Measurements from ENCODE around the gene ARHGAP18. TPM values are rescaled to one million over a fixed set of nuclear protein-coding genes. Genes with fewer than 3 reads are reported as not detected.

ARHGAP18 gene
- total and polyA plus RNA-seq, 2 of the 13 experiments (the other 11 are each of a cell fraction or from before 2014, with no cell fraction given), result 58.2 to 115 TPM

GRCh38 chr6:129695373-129696027 lies 14.5 kb downstream of the ARHGAP18 start (continued):
- TF ChIP-seq E2F1 (CRISPR knock-in tag; IDR thresholded peaks at IDR 0.05) (no peak), ZNF776 (CRISPR knock-in tag; IDR thresholded peaks at IDR 0.05) (no peak), MTA3 (CRISPR knock-in tag; IDR thresholded peaks at IDR 0.05) (no peak), TRIM22 (IDR thresholded peaks at IDR 0.05) (no peak), KLF12 (CRISPR knock-in tag; IDR thresholded peaks at IDR 0.05; ENCODE audit: borderline replicate concordance) (0 out of 2 replicates have a peak, but pooled peaks have one; percentile 27), SETDB1 (CRISPR knock-in tag; IDR thresholded peaks at IDR 0.05; ENCODE audit: borderline replicate concordance) (no peak), ZNF12 (CRISPR knock-in tag; IDR thresholded peaks at IDR 0.05) (no peak), PAX8 (CRISPR knock-in tag; IDR thresholded peaks at IDR 0.05; ENCODE audit: borderline replicate concordance) (no peak), CCDC6 (CRISPR knock-in tag; IDR thresholded peaks at IDR 0.05) (no peak), ATF7-NPFF (CRISPR knock-in tag; IDR thresholded peaks at IDR 0.05; ENCODE audit: low read depth) (no peak), ZNF660 (CRISPR knock-in tag; IDR thresholded peaks at IDR 0.05; ENCODE audit: borderline replicate concordance, low read depth) (no peak), TCF7 (IDR thresholded peaks at IDR 0.05; ENCODE audit: low read depth) (peak; percentile 97), PAF1 (CRISPR knock-in tag; IDR thresholded peaks at IDR 0.05) (no peak), HOXA3 (CRISPR knock-in tag; IDR thresholded peaks at IDR 0.05) (peak; percentile 45; the same call in 1 of the 2 replicates), DNMT3B (CRISPR knock-in tag; conservative IDR thresholded peaks at IDR 0.05) (0 out of 2 replicates have a peak, but pooled peaks have one; percentile 40), IRX3 (CRISPR knock-in tag; IDR thresholded peaks at IDR 0.05; ENCODE audit: borderline replicate concordance, low read depth) (no peak)
- TF ChIP-seq, protein P1, sequence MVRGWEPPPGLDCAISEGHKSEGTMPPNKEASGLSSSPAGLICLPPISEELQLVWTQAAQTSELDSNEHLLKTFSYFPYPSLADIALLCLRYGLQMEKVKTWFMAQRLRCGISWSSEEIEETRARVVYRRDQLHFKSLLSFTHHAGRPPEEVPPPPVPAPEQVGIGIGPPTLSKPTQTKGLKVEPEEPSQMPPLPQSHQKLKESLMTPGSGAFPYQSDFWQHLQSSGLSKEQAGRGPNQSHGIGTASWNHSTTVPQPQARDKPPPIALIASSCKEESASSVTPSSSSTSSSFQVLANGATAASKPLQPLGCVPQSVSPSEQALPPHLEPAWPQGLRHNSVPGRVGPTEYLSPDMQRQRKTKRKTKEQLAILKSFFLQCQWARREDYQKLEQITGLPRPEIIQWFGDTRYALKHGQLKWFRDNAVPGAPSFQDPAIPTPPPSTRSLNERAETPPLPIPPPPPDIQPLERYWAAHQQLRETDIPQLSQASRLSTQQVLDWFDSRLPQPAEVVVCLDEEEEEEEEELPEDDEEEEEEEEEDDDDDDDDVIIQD (CRISPR knock-in tag; IDR thresholded peaks at IDR 0.05; ENCODE audit: low read depth), result peak; percentile 41; the same call in 1 of the 2 replicates
- TF ChIP-seq, protein P2, sequence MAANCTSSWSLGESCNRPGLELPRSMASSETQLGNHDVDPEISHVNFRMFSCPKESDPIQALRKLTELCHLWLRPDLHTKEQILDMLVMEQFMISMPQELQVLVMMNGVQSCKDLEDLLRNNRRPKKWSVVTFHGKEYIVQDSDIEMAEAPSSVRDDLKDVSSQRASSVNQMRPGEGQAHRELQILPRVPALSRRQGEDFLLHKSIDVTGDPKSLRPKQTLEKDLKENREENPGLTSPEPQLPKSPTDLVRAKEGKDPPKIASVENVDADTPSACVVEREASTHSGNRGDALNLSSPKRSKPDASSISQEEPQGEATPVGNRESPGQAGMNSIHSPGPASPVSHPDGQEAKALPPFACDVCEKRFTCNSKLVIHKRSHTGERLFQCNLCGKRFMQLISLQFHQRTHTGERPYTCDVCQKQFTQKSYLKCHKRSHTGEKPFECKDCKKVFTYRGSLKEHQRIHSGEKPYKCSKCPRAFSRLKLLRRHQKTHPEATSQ (CRISPR knock-in tag; IDR thresholded peaks at IDR 0.05; ENCODE audit: borderline replicate concordance), result peak; percentile 50; the same call in 1 of the 2 replicates
- TF ChIP-seq, protein P3, sequence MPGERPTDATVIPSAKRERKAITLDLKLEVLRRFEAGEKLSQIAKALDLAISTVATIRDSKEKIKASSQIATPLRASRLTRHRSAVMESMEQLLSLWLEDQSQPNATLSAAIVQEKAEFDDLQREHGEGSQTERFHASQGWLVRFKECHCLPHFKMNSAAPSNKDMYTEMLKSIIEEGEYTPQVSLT (CRISPR knock-in tag; IDR thresholded peaks at IDR 0.05; ENCODE audit: borderline replicate concordance, low read depth), result no peak
- TF ChIP-seq, protein P4, sequence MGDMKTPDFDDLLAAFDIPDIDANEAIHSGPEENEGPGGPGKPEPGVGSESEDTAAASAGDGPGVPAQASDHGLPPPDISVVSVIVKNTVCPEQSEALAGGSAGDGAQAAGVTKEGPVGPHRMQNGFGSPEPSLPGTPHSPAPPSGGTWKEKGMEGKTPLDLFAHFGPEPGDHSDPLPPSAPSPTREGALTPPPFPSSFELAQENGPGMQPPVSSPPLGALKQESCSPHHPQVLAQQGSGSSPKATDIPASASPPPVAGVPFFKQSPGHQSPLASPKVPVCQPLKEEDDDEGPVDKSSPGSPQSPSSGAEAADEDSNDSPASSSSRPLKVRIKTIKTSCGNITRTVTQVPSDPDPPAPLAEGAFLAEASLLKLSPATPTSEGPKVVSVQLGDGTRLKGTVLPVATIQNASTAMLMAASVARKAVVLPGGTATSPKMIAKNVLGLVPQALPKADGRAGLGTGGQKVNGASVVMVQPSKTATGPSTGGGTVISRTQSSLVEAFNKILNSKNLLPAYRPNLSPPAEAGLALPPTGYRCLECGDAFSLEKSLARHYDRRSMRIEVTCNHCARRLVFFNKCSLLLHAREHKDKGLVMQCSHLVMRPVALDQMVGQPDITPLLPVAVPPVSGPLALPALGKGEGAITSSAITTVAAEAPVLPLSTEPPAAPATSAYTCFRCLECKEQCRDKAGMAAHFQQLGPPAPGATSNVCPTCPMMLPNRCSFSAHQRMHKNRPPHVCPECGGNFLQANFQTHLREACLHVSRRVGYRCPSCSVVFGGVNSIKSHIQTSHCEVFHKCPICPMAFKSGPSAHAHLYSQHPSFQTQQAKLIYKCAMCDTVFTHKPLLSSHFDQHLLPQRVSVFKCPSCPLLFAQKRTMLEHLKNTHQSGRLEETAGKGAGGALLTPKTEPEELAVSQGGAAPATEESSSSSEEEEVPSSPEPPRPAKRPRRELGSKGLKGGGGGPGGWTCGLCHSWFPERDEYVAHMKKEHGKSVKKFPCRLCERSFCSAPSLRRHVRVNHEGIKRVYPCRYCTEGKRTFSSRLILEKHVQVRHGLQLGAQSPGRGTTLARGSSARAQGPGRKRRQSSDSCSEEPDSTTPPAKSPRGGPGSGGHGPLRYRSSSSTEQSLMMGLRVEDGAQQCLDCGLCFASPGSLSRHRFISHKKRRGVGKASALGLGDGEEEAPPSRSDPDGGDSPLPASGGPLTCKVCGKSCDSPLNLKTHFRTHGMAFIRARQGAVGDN (CRISPR knock-in tag; IDR thresholded peaks at IDR 0.05), result no peak
